HuH-7 (cell line): ENCODE data around the gene SRSF10.
"Not testable (repeated sequence)": the region's sequence is repeated elsewhere in the genome, so short reads cannot be mapped to it uniquely, and the experiment has no call there.

Source experiments
- DNase-seq: peaks from one replicate; pipeline ENCODE4 v3.0.0; 2011; ENCODE audit warnings: low spot score

Gene SRSF10

DNA sequence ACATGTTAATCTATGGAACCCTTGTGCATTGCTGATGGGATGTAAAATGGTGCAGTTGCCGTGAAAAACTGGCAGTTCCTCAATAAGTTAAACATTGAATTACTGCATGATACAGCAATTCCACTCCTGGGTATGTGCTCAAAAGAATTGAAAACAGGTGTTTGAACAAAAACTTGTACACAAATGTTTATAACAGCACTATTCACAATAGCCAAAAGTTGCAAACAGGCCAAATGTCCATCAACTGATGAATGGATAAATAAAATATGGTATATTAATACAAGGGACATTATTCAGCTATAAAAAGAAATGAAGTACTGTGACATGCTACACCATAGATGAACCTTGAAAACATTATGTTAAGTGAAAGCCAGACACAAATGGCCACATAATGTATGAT, 17.7 kb upstream of the SRSF10 start:
- no peak for DNase-seq

DNA sequence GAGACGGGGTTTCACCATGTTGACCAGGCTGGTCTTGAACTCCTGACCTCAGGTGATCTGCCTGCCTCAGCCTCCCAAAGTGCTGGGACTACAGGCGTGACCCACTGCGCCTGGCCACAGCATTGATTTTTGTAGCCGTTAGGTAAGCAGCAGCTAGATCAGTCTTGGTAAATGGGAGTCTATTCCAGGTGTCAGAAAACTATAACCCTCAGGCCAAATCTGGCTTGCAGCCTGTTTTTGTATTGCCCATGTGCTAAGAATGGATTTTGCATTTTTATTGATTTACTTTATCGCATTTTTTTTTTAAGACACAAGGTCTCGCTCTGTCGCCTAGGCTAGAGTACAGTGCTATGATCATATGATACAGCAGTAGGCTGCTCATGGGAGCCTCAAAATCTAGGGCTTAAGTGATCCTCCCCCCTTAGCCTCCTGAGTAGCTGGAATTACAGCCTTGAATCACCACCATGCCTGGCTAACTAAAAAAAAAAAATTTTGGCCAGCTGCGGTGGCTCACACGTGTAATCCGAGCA, 16.6 kb upstream of the SRSF10 start:
- no peak for DNase-seq

DNA sequence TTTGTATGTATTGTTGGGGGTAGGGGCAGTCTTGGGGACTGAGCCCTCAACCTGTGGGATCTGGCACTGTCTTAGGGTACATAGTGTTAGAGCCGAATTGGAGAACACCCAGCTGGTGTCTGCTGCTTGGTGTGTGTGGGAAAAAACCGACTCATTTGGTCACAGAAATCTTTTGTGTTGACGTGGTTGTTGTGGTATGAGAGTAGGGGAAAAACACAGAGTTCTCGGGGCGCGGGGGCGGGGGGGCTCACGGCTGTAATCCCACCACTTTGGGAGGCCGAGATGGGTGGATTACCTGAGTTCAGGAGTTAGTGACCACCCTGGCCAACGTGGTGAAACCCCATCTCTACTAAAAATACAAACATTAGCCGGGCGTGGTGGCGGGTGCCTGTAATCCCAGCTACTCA, 15.3 kb upstream of the SRSF10 start:
- DNase-seq = no peak

DNA sequence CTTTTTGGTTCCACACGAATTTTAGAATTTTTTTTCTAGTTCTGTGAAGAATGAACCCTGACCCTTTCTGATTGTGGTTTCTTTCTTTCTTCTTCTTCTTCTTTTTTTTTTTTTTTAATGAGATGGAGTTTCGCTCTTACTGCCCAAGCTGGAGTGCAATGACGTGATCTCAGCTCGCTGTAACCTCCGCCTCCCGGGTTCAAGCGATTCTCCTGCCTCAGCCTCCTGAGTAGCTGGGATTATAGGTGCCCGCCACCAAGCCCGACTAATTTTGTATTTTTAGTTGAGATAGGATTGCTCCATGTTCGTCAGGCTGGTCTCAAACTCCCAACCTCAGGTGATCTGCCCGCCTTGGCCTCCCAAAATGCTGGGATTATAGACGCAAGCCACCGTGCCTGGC, 11.9 kb upstream of the SRSF10 start:
- not testable (repeated sequence) for DNase-seq

DNA sequence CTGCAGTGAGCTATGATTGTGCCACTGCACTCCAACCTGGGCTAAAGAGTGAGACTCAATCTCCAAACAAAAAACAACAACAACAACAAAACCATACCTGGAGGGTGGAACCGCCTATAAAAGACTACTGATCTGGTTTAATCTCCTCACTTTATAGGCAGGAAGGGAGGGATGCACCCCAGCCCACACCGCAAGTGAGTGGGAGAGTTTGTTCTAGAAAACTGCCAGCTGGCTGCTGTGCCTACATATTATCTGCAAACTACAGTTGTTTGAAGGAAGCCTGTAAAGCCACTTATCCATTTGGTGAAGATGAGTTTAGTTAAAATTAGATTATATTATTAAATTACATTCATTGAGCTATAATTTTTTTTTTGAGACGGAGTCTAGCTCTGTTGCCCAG, 9.1 kb upstream of the SRSF10 start:
- DNase-seq = no peak

DNA sequence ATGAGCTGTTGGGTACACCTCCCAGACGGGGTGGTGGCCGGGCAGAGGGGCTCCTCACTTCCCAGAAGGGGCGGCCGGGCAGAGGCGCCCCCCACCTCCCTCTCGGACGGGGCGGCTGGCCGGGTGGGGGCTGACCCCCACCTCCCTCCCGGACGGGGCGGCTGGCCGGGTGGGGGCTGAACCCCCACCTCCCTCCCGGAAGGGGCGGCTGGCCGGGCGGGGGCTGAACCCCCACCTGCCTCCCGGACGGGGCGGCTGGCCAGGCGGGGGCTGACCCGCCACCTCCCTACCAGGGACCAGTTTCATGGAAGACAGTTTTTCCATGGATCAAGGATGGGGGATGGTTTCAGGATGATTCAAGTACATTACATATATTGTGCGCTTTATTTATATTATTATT, 6.9 kb upstream of the SRSF10 start:
- DNase-seq = not testable (repeated sequence)

DNA sequence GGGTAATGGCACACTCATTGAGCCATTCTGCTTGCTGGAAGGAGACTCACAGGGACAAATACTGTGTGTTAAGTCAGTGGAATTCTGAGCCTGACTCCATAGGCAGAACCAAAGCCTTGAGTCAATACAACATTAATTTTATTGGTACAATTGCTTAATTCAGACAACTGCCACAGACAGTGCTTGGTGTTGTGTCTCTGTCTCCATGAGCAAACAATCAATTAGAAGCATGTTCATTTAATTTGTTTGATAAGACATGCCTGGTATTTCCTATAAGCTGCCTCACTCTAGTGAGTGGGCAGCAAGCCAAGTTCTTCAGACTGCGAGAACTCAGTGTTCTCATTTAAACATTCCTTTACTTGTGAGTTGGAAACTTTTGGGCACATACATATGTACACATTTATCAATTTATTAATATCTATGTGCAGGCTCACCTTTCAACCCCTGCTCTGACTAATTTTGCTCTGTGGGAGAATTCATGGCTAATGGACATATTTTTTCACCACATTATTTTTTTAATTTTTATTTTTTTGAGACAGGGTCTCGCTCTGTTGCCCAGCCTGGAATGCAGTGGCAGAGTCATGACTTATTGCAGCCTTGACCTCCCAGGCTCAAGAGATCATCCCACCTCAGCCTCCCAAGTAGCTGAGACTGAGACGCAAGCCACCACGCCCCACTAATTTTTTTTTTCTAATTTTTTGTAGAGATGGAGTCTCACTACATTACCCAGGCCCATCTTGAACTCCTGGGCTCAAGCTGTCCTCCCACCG, 4.5 kb upstream of the SRSF10 start:
- DNase-seq = no peak

DNA sequence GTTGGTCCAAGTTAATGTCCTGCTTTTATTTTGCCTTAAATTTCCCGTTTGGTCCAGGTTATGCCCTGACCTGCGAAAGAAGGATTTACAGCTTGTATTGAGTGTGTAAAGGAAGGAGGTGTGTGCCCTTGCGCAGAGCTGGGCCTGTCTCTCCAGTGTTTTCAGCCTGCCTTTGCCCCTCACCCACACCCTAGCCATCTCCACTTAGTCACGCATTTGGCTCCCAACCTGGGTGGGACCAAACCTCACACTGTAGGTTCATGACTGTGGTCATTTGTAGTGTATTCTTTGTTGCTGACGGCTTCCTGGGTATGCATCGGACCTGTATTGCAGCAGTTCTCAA, 572 bp upstream of the SRSF10 start:
- DNase-seq = peak; percentile 24

DNA sequence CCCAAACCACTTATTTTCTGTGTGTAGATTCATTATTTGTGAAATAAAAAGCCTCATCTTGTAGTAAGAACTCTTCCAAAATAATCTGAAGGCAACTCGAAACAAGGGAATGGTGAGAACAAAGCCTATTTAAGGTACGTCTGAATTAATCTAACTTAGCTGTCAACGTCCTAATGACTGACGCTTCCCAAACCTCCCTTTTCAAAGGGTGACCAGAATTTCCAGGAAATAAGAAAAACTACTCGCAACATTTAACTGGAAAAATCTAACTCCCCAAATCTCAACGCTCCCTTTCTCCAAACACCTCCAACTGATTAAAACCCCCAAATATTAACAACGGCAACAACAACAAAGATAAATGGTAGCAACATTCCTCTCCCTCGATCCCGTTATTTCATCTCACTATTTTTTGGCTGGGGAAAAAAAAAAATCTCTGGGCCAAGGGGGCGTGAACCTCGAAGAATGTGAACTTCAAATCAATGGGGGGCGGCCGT, 693 bp downstream of the SRSF10 start:
- no peak for DNase-seq

DNA sequence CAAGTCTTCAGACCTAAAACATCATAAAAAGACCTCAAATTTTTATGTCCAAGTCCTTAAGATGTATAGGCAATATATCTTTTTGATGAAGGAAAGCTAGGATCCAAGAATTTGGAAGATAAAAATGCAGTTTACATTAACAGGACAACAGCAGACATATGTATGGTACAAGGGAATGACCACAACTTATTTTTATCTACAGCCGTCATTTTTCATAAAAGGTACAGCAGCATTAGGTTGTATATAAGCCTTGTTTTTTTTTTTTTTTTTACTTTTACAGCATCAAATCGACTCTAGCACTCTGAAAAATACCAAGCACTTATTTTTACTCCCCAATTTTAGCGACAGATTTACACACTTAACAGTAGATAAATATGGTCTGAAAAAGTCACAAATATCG, 1.3 kb downstream of the SRSF10 start:
- DNase-seq = no peak

DNA sequence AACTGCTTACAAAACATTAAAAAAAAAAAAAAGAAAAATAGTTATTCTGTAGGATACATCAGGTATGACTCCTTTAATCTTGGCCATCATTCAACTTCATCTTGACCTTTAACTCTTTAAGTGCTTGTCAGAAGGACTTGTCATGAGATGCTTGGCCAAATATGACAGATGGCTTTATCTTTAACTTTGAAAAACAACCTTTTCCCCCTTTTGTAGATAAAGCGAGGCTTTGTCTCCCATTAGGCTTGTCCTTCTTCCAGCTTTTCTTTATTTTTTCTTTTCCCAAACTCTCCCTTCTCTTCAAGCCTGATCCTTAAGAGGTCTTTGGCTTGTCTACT, 2.3 kb downstream of the SRSF10 start:
- no peak for DNase-seq

DNA sequence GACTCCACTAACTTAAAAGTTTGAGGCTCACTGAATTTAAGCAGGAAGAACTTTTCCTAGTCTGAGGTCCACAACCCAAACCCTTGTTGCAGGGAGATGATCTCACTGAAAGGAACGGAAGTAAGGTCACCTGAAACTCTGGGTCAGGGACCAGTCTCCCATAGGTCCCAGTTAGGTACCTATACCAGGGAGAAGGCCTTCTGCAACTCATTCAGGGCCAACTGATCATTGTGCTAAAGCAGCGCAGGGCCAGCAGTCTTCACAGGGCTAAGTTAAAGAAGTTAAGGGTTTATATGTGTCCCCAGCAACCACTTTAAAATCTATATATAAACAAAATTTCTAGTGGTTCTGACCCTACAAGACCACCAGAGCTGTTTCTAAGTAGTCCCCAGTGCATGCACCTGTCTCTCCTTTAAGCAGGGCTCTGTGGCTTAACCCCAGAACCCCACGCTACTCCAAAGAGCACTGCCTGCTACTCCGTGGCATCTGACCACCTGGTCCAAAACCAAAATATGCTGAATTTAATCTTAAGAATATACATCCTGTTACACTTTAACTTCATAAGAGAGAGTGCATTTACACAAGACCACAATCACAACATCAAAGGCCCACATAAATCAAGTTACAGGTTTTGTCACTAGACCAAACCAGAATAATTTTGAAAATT, 2.8 kb downstream of the SRSF10 start:
- DNase-seq = no peak

DNA sequence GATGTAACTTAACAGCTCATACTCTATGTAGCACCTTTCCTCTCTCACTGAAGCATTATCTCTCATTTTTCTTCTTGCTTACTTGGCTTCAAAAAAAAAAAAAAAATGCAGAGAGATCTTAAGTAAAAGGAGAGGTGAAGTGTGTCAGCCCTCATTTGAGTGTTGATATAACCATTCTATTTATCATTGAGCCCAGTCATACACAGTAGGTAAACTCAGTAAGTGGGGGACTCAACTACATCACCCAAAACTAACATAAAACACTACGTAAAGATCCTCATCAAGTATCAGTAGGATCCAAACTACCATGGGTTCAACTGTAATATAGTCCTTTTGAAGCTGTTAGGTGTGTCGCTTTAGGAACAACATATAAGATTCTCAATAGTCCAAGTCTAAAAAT, 12.3 kb downstream of the SRSF10 start:
- no peak for DNase-seq

DNA sequence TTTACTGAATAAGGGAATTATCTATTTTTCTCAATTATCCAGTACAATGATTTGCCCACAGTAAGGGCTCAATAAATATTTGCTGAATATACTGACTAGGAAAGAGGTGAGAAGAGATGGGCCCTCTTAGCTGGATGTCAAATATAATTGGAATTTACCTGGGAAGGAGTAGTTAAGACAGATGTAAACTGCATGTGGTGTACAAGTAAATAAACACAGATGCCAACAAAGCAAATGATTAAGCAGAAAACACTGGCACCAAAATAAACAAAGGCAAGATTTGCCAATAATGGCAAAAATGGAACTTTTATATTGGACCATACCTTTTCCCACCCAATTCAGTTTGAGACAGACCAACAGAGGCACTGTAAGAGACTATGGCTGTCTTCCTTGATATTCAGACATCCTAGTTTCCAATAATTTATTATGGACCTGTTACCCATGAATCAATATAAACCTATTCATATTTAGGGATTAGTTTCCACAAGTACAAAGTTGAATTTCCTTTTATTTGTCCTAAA, 13.1 kb downstream of the SRSF10 start:
- no peak for DNase-seq

DNA sequence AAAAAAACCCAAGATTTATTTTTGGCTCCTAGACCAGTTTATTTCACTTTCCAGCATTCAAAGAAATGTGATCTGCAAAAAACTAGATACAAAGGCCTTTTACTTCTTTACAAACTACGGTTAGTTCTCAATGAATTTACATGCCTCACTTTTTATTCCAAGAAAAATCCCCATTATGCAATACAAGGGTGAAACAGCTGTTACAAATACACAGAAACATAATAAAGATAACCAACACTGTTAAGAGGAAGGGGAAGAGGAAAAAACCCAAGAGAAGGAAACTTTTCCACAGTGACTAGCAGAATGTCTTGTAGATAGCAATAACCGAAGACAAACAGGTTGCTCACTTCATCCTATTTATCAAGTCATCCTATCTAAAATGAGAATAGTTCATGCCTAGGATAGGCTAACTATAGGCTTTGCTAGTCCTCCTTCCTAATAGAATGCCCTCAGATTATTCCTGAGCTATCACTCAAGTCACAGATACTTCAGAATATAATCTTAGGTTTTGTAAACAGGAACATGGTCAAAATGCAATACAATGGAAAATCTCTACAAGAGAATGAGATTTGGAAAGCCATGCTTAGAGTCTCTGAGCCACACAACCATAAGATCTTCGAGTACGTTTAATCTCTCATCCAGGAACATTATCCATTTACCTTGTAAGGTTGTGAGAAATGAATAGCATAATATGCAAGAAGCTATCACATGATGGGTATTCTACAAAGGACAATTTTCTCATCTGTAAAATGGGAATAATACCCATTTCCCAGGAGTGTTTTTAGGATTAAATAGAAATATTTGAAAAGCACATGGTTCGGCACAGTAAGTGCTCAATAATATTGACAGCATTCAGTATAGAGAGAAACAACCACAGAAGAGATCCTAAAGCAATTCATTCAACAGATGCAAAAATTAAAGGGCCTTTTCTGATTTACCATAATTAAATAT, 15.1 kb downstream of the SRSF10 start:
- DNase-seq = no peak

DNA sequence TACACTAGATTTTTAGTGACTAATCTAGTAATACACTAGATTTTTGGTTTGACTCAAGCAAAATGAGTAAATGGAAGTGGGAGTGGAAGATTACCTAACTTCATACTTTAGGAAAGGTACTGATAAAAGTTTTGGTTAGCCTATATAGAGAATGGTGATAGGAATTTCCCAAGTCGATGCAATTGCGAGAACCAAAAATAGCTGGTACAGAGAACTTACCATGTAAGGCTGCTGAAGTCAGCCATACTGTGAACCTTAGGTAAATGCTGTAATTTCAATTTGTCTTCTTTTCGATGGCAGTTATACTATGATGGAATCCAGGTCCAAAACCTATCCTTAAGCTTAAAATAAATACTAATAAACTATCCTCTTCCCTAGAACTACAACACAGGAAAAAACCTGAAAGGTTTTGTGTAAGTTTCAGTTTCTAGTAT, 15.9 kb downstream of the SRSF10 start:
- no peak for DNase-seq

DNA sequence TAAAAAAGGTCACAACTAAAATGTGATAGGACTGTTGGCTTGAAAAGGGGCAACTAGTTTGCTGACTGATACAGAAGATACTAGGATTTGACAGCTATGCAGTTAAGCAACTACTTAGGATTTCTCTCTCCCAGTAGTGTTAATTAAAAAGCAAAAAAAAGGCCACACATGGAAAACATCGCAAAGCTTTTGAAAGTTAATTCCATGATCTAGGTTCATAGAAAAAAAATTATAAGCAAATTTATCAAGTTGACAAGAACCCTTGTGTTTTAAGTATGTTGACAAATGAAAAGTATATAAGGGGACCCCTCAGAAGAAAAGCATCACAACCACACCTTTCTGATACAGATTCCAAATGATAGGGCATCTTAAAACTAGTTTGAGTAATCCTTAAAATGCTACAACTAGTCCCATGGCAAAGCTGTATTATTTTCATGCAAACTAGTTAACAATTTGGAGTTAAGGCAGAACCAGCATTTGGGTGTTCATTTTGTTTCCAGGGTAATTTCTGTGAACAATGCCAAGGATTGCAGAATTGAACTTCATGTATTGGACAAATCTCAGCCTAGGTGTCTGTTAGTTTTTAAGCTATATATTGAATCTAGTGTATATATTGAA, 16.4 kb downstream of the SRSF10 start:
- no peak for DNase-seq

DNA sequence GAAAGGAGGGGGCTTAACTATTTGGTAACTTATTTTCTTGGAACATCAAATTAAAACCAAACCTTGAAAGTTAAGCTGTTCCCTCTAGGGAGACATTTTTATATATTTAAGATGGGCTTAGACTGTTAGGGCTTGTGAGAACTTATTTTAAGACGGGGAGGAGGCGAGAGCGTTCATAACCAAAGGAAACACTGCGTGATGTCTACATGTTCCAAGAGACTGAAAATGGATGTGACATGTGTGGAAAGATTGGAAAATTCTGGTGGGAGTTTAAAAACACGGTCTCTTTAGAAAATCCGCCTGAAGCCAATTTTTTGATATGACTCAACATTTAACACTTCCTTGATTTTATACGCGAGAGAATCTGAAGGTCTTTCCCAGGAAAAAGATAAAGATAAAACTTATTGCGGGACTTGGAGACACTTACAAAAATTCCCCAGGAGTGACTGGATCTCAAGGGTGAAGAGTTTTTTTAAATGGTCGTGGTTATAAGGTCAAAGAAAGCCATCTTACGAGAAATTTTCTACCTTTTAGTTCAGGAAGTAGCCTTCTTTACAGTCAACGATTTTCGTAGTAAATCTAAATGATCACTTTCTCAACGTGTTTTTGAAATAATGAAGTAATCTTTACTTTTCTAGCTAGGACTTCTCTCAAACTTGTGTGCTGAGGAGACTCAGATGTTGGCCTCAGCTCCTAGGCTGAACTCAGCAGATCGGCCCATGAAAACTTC, 19.7 kb downstream of the SRSF10 start:
- DNase-seq = no peak

DNA sequence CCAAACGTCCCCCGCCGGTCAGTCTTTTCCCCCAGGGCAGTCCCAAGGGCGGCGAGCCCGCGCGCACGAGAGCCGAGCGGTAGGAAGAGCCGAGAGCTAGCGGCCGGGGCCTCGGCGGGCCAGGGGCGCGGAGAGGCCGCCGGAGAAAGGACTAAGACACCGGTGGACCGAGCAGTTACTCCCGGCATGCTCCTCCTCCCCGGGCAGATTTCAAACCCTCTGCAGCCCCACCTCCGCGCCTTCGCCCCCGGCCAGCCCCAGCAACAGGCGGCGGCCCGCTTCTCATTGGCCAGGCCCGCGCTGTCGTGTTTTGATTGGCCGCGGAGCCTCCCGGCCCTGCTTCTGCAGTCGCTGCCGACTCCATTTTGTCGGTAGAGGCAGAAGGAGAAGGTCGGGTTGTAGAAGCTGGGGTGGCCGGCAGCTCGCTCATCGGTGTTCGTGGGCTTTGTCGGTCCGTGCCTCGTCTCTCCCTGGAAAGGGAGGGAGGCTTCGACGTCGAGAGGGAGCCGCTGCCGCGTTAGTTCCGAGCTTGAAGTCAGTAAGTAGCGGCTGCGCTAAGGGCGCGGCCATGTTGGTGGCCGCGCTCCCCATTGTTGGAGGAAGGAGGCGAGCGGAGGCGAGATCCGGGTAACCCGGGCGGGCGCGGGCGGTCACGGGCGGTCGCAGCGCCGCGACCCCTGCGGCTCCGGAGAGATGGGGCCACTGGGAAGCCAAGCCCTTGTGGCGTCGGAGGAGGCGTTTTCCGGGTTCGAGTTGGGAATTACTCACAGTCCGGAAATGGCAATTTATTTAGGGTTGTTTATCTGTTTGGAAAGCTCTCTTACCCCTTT, 20.5 kb downstream of the SRSF10 start, which contains the start of gene PNRC2:
TSS of gene PNRC2 (plus strand) at position 368 of the 830 bp plus-strand sequence. CDS start 1,630 bp downstream, outside the sequence.
- DNase-seq = peak; percentile 96
